SHP77 (cell line): ENCODE data around the gene BRAF.
"Not testable (repeated sequence)": the region's sequence is repeated elsewhere in the genome, so short reads cannot be mapped to it uniquely, and the experiment has no call there.

ENCODE experiments used
- DNase-seq, 2 experiments: peaks; one replicate each; lab custom pipeline; 2025; lab: John Stamatoyannopoulos, UW

BRAF gene

GRCh38 chr7:140918236-140918635 is 6.5 kb downstream of the BRAF start:
- DNase-seq: no peak

DNA sequence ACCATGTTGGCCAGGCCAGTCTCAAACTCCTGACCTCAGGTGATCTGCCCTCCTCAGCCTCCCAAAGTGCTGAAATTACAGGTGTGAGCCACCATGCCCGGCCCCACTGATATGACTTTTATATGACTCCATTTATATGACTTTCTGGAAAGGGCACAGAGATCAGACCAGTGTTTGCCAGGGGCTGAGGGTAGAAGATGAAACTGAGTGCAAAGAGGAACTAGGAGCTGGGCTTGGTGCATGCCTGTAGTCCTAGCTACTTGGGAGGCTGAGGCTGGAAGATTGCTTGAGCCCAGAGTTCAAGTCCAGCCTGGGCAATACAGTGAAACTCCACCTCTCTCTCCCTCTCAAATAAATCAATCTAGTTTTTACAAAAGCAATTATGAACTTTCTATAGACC is 7.5 kb downstream of the BRAF start:
- no peak for DNase-seq

DNA sequence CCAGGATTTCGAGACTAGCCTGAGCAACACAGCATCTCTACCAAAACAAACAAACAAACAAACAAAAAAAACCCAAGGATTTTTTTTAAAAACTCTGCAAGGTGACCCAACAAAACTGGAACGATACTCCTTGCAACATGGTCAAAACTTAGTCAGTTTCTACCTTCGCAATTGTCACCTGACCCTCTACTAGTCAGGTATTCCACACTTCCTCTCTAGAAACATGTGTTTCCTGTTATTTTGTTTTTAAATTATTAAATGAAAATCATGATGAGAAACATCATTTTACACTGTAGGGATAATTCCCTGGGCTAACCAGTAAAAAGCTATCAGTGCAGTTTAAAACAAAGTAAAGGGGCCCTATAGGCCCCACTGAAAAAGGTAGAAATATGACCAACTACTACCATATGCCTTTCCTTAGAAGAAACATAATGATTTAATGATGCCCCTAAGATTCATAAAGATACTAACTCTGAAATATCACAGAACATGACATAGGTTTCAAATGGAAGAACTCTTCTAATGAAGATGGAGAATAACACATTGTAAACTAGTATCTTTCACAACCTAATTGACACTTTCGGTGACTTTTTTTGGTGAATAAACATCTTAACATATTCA is 8.7 kb downstream of the BRAF start:
- no peak for DNase-seq

DNA sequence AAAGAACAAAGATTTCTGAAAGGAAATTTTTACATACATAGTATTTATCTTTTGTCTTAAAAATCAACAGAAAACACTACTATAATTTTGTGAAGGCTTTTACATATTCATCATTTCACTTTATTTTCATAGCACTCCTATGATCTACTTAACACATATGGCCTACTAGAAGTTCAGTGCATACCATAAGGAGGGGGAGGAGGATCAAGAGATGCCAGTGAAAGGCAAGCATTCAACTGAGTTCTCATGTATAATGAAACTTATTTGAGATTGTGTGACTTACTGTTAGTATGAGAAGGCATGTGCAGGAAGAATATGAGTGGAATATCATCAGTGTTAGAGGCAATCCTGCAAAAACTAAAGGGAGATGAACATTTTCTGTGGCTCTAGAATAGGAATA is 10.6 kb downstream of the BRAF start:
- DNase-seq: no peak

GRCh38 chr7:140913596-140913928 is 11.2 kb downstream of the BRAF start:
- DNase-seq: not testable (repeated sequence)

DNA sequence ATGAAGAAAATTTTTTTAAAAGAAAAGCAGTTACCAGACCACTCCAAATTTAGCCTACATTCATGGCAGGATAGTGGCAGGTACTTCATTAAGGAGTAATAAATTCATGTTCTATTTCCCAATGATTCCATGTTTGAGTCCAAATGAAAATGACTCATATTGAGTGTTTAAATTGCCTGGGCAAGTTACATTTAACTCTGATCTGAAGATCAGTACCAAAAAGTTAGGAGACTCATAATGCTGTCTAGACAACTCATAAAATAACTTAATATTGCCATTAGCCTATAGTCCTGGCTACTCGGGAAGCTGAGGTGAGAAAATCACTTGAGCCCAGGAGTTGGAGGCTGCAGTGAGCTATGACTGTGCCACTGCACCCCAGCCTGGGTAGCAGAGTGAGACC is 13.0 kb downstream of the BRAF start:
- no peak for DNase-seq

- no peak for DNase-seq
Observed at GRCh38 chr7:140909476-140910161, 15.1 kb downstream of the BRAF start.

GRCh38 chr7:140908361-140908760 is 16.4 kb downstream of the BRAF start:
- no peak for DNase-seq

- no peak for DNase-seq
Observed at GRCh38 chr7:140903741-140904480, 20.8 kb downstream of the BRAF start.

DNA sequence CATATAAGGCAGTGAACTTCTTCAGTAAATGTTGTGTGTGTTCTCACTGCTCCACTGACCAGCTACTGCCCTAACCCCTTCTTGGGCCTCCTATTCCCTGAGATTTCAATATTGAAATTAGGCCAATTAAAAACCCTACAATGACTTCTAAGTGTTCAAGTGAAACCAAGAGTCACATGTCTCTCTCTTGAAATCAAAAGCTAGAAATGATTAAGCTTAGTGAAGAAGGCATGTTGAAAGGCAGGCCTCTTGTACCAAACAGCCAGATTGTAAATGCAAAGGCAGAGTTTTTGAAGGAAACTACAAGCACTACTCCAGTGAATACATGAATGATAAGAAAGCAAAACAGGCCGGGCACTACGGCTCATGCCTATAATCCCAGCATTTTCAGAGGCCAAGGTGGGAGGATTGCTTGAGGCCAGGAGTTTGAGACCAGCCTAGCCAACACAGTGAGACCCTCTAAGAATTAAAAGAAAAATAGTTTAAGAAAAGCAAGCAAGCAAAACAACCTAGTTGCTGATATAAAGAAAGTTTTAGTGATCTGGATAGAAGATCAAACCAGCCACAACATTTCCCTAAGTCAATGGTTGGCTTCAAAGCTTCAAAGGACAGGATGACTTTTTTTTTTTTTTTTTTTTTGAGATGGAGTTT is 22.3 kb downstream of the BRAF start:
- no peak for DNase-seq

- DNase-seq: no peak
Observed at GRCh38 chr7:140901941-140902302, 22.8 kb downstream of the BRAF start.

GRCh38 chr7:140899883-140900282 is 24.8 kb downstream of the BRAF start:
- no peak for DNase-seq

GRCh38 chr7:140898786-140899536 is 25.8 kb downstream of the BRAF start:
- no peak for DNase-seq

DNA sequence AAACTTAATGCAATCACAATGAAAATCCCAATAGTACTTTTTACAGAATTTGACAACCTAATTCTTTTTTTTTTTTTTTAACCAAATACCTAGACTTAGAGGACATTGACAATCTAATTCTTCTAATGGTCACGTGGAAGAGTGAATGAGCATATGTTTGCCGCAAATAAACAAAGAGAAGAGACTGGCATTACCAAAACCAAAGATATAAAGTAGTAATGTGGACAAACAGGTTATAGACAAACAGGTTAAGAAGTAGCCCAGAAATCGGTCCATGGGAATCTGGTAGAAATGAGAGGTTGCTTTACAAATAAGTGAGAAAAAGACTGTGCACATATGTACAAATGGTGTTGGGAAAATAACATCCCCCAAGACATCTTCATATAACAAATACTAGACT is 27.7 kb downstream of the BRAF start:
- no peak for DNase-seq

DNA sequence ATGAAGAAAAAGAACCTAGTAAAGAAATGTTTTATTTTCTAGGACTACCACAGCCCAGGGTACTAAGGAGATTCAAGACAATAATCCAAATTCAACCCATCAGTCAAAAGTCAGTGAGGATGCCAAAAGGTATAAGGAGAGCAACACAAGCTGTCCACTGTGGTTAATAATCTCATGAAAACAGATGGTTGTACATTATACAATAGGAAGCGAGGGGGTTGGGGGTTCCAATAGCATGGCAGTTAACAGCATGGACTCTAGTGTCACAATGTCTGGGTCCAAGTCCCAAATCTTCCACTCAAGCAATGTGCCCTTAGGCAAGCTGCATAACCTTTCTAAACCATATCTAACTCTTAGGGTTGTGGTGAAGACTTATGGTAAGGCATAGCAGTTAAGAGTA is 35.1 kb downstream of the BRAF start:
- DNase-seq: no peak

GRCh38 chr7:140889150-140889549 is 35.6 kb downstream of the BRAF start:
- no peak for DNase-seq

DNA sequence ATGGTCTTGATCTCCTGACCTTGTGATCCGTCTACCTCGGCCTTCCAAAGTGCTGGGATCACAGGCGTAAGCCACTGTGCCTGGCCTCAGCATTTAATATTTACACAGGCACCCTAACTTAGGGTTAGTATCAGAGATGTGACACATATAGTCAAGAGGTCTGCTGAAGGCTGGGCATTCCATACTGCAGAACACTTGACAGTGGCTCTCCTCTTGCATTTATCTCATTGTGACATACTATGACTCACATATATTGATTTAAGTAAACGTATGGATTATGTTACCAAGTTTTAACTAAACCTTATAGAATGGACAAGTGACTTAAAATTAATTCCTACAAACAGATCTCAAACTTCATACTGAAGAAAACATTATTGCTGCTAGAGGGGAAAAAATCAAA is 36.6 kb downstream of the BRAF start:
- DNase-seq: no peak

GRCh38 chr7:140885735-140886334 is 38.9 kb downstream of the BRAF start:
- no peak for DNase-seq

DNA sequence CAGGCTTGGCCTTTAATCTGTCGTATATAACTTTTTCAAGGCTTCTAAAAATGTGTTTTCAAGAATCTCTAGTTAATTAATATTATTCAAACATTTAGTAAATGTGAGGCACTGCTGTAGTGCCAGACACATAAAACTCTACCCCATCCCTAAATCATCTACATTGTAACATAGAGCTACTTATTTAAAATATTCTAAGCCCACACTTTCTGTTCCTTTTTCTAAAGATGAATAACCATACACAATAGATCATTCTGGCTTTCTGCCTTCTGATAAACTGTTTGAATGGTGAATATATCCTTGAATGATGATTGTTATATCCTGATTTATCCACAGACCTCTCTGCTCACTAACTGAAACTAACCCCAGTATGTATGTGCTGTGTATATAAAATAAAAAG is 41.4 kb downstream of the BRAF start:
- DNase-seq: no peak

DNA sequence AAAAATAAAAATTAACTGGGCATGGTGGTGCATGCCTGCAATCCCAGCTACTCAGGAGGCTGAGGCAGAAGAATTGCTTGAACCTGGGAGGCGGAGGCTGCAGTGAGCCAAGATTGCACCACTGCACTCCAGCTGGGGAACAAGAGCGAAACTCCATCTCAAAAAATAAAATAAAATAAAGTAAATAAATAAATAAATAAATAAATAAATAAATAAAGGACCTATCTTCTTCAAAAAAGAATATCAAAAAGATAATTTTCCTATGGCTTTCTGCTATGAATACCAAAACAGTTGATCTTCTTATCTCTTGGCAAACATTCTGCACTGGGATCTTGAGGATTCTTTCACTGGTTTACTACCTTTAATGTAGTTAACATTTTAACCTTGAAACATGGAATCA is 41.9 kb downstream of the BRAF start:
- not testable (repeated sequence) for DNase-seq

DNA sequence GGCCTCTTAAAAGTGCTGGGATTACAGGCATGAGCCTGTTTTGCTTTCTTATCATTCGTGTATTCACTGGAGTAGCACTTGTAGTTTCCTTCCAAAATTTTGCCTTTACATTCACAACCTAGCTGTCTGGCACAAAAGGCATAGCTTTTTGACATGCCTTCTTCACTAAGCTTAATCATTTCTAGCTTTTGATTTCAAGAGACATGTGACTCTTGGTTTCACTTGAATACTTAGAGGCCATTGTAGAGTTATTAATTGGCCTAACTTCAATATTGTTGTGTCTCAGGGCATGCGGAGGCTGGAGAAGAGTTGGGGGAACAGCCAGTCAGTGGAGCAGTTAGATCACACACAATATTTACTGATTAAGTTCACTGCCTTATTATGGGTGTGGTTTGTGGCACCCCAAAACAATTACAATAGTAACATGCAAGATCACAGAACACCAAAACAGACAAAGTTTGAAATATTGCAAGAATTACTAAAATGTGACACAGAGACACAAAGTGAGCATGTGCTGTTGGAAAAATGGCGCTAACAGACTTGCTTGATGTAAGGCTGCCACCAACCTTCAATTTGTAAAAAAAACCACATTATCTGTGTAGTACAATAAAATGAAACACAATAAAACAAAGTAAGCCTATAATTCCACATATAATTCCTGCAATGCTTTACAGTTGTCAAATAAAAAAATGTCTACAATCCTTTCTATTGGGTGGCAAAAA is 43.1 kb downstream of the BRAF start:
- no peak for DNase-seq

GRCh38 chr7:140877249-140877524 is 47.5 kb downstream of the BRAF start:
- DNase-seq: no peak
